ENCODE results near the gene ANKRD12.

The ANKRD12 gene

GRCh38 chr18:9293948-9294347 is 157.4 kb downstream of the ANKRD12 start:
- H3K4me3 ChIP-seq (ENCODE audit: low read depth, low read length), result no peak overlapping the region
- TF ChIP-seq CTCF (IDR thresholded peaks at IDR 0.05; ENCODE audit: insufficient read depth, low read depth, low read length, missing control alignments), result no peak
- no peak for DNase-seq (ENCODE audit: low read depth)

GRCh38 chr18:9296233-9297006 is 159.8 kb downstream of the ANKRD12 start:
- H3K4me3 ChIP-seq (ENCODE audit: low read depth, low read length), result no peak overlapping the region
- no peak for TF ChIP-seq CTCF (IDR thresholded peaks at IDR 0.05; ENCODE audit: insufficient read depth, low read depth, low read length, missing control alignments)
- DNase-seq (ENCODE audit: low read depth), result no peak

- no peak for DNase-seq (ENCODE audit: low read depth)
- TF ChIP-seq CTCF (IDR thresholded peaks at IDR 0.05; ENCODE audit: insufficient read depth, low read depth, low read length, missing control alignments), result no peak
- no peak overlapping the region for H3K4me3 ChIP-seq (ENCODE audit: low read depth, low read length)
These were observed 160.4 kb downstream of the ANKRD12 start for GRCh38 chr18:9297007-9297393.

GRCh38 chr18:9304388-9305070 is 167.9 kb downstream of the ANKRD12 start:
- no peak overlapping the region for H3K4me3 ChIP-seq (ENCODE audit: low read depth, low read length)
- DNase-seq (ENCODE audit: low read depth), result no peak
- no peak for TF ChIP-seq CTCF (IDR thresholded peaks at IDR 0.05; ENCODE audit: insufficient read depth, low read depth, low read length, missing control alignments)

- DNase-seq (ENCODE audit: low read depth), result no peak
- H3K4me3 ChIP-seq (ENCODE audit: low read depth, low read length), result no peak overlapping the region
- no peak for TF ChIP-seq CTCF (IDR thresholded peaks at IDR 0.05; ENCODE audit: insufficient read depth, low read depth, low read length, missing control alignments)
These were observed 182.8 kb downstream of the ANKRD12 start for GRCh38 chr18:9319333-9319732.

- no peak for TF ChIP-seq CTCF (IDR thresholded peaks at IDR 0.05; ENCODE audit: insufficient read depth, low read depth, low read length, missing control alignments)
- DNase-seq (ENCODE audit: low read depth), result no peak
- H3K4me3 ChIP-seq (ENCODE audit: low read depth, low read length), result no peak overlapping the region
These were observed 184.5 kb downstream of the ANKRD12 start for GRCh38 chr18:9321017-9321452.
